Stimulated activated CD4-positive, alpha-beta T cell treated with anti-CD3 and anti-CD28 coated beads, Interleukin-2, amount 100 ng/mL, for 4 hours (primary cell): ENCODE results near the gene VSX2.

Source experiments
- DNase-seq: peaks from one replicate; pipeline ENCODE4 v3.0.0-alpha.2; 2020; ENCODE audit warnings: low read depth

The VSX2 gene

GRCh38 chr14:74238974-74239847 is at the start of gene VSX2:
Gene VSX2, plus strand, starts transcription at chr14:74239449. Its CDS starts 113 bp downstream, at chr14:74239562.
- DNase-seq, result no peak

GRCh38 chr14:74190927-74191575 is 48.2 kb upstream of the VSX2 start:
- no peak for DNase-seq

GRCh38 chr14:74194506-74195274 is 44.6 kb upstream of the VSX2 start:
- no peak for DNase-seq

DNA sequence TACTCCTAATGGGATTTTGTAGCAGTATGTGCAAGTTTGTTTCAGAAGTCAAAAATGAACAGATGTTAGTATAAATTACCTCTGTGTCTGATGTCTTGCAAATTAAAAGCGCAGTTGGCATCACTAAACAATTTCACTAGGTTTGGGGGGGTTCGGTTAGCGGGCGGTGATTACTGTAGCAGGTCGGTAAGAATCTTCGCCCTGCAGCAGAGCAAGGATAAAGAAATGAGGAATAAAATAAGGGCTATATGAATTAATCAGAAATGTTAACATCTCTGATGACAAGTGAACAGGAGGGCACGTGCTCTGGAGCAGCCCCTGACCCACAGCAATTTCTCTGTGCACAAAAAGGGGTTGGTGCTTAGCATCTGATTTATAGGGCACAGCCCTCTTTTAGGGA is 43.6 kb upstream of the VSX2 start:
- DNase-seq, result no peak

DNA sequence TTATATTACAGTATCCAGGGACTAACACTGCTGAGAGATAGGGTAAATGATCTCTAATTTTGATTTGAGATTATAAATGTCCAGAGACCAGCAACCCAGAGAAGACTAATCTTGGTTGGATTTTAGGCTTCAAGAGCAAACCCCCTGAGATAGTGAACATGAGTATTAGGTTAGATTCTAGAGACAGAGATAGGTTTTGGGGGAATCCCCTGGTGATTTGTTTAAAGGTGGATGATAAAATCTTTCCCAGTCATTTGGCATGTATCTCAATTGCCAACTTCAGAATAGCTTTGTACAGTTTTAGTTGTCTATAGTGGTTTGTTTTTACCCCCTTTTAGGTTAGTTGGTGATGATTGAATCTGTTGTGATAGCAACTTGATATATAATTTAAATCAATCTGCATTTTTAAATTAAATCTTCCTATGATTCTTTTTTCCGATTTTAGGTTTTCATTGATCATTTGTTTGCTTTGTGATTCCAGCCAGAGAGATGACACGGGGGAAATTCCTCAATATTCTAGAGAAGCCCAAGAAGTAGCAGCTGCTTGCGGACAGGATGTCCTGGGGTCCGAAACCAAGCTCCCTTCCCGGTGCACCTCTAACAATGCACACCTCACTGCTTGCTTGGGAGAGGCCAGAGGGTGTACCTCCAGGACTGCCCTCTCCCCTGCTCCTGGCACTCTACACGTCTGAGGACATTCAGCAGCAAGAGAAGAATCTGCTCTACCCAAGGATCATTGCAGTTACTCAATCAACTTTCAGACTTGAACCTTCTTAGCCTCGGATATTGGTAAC is 40.6 kb upstream of the VSX2 start:
- DNase-seq, result no peak

- DNase-seq, result no peak
These were observed 37.1 kb upstream of the VSX2 start for GRCh38 chr14:74202113-74202512.

- no peak for DNase-seq
These were observed 35.6 kb upstream of the VSX2 start for GRCh38 chr14:74203639-74204038.

- no peak for DNase-seq
These were observed 34.8 kb upstream of the VSX2 start for GRCh38 chr14:74204491-74204890.

GRCh38 chr14:74205882-74206281 is 33.4 kb upstream of the VSX2 start:
- DNase-seq, result no peak

DNA sequence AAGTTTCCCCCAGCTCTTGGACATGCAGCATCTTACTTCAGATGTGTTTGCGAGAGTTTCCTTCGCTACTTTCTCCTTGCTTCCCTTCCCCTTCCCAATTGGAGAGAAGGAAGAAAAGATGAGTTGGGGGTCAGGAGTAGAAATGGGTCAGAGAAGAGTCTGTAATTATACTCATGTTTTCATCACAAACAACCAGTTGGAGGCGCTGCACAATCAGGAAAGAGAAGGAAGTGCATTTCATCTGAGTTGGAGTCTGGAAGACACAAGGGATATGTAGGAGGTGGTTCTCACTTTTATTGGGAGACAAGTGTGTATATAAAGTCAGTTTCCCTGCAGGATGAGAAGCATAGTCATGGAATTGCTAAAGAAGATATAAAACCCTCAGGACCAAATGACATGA is 31.3 kb upstream of the VSX2 start:
- DNase-seq, result no peak

- DNase-seq, result no peak
These were observed 30.6 kb upstream of the VSX2 start for GRCh38 chr14:74208642-74209041.

- no peak for DNase-seq
These were observed 27.2 kb upstream of the VSX2 start for GRCh38 chr14:74211945-74212580.

DNA sequence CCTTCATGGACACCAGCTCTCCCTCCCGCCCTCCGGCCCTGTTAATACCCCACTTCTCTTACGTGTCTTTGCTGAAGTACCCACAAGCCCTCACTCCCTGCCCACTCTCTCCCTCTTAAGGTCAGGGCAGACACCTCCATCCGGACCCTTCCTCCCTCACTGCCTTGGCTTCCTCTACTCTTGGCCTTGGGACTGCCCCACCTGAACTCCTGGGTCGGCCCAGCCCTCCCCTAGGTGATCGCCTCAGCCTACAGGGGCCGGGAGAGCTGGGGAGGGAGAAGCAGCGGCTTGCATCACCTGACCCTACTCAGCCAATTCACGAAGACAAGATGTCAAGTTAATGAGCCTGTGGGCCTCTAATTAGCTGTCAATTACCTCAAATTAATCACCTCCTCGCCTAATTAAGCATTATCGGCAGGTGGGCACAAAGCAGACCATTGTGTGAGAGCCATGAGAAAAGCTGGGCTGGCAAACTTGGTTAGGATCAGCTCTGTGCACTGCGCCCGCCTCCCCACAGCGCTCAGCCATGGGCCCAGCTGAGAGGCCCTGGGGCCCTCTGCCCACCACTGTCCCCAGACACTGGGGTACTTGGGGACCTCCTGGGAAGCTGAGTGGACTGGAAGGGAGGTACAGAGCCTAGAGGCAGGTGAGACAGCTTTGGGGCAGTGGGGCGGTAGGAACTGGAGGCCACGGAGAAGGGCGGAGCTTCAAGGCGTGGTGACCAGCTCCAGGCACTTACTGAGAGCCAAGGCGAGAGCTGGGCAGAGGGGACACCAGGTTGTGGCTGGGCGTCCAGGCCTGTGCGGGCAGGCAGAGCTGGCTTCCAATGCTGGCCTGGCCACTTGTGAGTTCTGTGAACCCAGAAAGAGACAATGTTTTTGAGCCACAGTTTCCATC is 25.1 kb upstream of the VSX2 start:
- no peak for DNase-seq

DNA sequence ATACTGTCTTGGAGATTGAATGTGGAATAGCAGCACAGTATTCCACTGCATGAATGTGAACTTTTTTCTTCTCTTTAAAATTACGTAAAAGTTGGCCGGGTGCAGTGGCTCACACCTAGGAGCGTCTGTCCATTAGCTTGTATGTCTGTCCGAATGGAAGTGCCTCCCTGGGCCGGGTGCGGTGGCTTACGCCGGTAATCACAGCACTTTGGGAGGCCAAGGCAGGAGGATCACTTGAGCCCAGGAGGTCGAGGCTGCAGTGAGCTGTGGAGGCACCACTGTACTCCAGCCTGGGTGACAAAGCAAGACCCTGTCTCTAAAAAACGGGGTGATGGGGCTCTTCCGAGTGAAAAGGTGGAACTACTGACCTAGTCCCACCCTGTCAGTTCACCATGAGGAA is 22.6 kb upstream of the VSX2 start:
- DNase-seq, result no peak

DNA sequence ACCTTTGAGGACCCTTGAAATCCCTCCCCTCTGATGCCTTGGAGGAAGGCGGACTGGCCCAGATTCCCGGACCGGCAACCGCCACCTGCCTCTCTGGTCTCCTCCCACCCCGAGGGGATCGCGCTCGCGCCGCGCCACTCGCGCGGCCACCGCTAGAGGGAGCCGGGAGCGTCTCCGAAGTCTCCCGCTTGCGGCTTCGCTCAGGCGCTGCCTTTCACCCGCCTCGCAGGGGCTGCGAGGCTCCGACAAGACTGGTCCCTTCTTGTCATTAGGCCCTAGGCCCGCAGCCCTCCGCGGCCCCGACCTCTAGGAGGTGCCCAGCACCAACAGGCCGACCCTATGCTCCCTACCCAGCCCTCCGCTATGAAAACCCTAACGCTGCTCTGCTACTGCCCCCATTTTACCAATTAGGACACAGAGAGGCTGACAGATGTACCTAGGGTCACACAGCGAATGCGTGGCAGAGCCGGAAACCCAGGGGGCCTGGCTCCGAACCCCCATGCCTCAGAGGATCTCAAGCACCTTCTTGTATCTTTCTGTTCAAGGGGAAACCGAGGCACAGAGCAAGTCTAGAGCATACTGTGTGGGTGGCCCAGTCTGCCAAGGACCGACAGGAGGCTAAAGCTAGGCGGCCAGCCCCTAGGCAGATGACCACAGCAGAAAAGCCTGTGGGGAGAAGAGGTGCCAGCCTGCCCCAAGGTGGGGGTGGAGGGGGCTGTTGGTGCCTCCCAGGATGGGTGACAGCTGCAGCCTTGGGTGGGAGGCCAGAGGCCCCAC is 21.4 kb upstream of the VSX2 start:
- peak; percentile 57 for DNase-seq

GRCh38 chr14:74218462-74218861 is 20.8 kb upstream of the VSX2 start:
- DNase-seq, result no peak

- DNase-seq, result no peak
These were observed 19.7 kb upstream of the VSX2 start for GRCh38 chr14:74219277-74220205.

DNA sequence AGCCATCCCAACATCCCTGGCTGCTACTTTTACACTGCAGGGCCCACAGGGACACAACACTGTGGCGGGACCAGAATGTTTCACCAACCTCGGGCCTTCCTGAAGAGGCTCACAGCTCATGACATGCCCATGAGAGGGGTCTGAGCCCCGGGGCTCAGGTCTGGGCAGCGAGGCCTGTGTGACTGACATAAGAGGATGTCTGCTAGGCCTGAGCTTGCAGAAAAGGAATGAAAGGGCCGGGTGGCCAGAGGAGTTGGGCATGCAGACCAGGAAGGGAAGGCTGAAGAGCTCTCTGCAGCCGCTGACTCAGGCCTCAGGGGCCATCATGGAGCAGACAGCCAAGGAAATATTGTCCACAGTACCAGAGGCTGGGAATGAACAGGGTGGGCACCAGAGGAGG is 18.3 kb upstream of the VSX2 start:
- no peak for DNase-seq

DNA sequence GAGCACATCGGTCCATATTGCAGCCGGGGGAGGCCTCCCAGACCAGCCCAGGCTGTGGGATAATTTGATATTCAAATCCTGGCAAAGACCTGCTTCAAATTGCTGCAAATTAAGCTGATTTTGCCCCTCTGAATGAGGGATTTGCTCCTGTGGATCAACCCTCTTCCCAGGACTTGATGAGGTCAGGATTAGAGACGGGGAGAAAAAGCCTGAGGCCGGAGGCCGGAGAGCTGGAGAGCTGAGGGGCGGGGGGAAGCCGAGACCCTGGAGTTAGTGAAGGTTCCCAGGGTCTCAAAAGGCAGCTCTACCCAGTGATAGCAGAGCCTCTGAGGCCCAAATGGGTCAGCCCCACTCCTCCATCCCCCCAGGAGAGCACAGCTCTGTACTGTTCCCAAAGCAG is 17.5 kb upstream of the VSX2 start:
- no peak for DNase-seq
